ENCODE measurements around the gene ADARB1.

Gene ADARB1

DNA sequence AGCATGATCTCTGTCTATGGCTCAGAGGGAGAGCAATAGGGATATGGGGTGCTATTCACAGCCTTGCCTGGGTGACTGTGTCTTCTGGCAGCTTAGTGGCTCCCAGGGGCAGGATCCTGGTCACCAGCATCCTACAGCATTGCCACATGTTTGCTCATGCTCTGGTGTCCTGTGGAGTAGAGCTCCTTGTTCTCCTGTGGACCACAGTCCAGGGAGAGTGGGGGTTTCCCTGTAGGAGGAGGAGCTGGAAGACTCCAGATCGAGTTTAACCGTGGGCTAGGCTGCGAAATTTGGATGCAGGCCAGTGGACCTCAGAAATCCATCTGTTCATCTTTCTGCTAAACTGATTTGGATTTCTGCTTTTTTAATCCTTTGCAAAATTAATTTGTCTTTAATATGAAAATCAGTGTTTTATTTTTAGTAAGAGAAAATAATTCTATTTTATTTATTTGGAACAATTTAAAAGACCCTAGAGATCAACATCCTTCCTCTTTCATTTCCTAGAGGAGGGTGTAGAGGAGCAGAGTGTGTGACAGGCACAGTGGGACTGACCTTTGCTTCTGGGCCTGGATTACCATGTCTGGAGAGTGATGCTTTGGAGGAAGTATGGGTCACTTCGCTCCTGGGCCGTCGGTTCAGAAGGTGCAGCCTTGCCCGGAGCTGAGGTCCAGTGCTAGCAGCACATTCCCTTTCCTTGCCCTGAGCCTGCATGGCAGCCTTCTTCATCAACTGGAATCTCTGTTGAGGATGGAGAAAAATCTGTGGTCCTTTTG, 17.4 kb downstream of the ADARB1 start:
- in situ Hi-C loops (cut with HindIII; ENCODE audit: low sequenced_read_pairs), result no loop called here

DNA sequence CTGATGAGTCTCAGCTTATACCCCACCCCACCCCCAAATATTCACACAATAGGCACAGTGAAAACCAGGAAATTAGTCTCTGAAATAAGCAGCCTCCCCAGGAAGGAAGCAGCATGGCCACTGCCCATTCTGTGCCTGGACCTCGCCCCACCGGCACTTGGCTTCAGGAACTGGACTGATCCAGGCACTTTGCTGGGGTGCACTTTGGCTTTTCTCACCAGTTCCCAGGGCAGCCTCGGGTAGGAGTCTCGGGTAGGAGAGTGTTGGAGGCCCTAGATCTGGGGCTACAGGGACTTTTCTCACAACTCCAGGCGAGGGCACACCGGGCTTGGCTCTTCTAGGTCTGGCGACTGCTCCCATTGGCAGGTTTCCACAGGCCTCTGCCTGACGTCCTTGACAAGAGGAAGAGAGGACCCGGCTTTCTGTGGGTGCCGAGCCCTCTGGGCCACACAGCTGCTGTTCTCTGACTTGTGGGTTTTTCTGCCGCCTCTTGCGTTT, 18.7 kb downstream of the ADARB1 start:
- in situ Hi-C loops (cut with HindIII; ENCODE audit: low sequenced_read_pairs), result no loop called here

DNA sequence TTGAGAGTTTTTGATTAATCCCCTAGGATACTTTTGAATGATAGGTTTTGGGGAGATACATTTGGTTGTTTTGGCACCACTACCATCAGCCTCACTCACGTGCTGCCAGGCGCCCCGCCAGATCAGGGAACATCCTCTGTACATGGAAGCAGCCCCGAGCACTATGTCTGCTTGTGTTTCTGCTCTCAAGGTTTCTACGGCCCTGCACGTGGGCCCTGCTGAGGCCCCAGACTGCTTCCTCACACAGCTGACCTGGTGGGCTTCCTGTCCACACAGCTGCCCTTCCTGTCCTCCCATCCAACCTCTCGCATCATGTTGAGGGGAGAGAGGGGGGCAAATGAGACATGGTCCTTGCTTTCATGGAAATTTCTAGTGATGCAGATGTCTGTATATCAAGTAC, 20.0 kb downstream of the ADARB1 start:
- in situ Hi-C loops (cut with HindIII; ENCODE audit: low sequenced_read_pairs), result no loop called here

DNA sequence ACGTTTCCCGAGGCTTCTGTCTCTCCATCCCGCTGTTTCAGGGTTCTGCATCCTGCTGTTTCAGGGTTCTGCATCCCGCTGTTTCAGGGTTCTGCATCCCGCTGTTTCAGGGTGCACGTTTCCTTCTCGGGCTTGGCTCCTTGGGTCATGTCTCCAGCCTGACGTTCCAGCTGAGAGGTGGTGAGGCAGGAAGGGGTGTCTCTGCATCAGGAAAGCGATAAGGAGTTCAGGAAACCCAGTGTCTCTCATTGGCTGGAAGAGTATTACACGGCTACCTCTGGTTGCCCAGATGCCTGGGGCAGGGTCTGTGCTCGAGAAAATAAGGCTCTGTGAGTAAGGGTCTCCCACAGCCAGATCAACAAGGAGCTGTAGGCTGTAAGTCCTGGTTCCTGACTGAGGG, 21.1 kb downstream of the ADARB1 start:
- in situ Hi-C loops (cut with HindIII; ENCODE audit: low sequenced_read_pairs), result no loop called here

DNA sequence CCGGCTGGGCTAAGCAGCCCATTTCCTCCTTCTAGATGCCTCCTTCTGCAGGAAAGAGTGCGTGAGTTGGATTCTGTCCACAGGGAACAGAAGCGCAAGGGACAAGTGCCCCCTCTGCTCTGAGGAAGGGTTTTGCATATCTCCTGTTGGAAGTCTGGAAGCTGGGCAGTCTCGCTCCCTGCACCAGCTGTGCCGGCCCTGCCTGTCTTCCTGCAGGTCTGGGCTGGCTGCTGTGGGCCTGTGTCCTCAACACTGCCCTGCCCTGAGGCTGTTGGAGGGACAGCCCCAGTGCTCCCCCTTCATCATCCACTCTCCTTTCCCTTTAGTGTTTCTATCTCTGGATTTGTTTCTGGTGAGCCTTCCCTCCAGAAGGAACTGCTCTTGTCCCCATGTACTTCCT, 21.8 kb downstream of the ADARB1 start:
- in situ Hi-C loops (cut with HindIII; ENCODE audit: low sequenced_read_pairs), result no loop called here

DNA sequence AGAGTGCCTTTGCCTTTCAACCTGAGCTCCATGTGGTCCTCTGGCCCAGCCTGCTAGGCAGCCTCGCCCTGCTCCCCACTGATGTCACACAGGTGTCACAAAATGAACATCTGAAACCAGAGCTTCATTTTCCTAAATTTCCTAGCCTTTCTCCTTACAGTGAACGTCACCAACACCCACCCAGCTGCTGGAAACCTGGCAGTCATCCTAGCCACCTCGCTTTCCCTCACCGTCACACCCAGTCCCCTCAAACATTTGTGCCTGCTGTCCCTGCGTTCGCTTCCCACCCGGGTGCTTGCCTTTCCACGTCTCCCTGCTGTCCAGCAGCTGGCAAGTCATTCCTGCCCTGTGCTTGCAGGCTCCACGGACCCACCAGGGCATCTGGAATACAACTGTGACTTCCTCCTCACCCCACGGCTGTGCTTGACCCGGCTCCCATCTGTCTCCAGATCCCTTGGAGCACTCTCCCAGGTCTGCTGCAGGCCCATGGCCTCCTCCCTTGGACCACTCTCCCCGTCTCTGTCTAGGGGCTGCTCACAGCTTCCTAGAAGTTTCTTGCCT, 23.5 kb downstream of the ADARB1 start:
- in situ Hi-C loops (cut with HindIII; ENCODE audit: low sequenced_read_pairs), result no loop called here

DNA sequence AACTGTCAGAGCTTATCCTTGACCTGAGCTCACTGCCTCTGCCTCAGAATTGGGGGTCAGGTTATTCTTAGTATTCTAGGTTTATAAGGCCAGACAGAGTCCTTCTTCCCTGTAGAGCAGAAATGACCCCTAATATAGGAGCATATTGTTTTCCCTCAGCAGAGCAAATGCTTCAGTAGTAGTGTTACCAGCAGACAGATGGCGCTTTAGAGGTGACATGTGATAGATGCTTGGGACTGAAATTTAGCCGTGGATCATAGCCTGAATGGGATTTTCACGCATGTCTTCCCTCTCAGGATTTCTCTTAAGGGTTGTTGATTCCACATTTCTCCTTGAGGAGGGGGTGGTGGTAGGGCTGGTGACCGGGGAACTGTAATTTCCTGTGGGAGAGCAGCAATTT, 24.5 kb downstream of the ADARB1 start:
- in situ Hi-C loops (cut with HindIII; ENCODE audit: low sequenced_read_pairs), result no loop called here

DNA sequence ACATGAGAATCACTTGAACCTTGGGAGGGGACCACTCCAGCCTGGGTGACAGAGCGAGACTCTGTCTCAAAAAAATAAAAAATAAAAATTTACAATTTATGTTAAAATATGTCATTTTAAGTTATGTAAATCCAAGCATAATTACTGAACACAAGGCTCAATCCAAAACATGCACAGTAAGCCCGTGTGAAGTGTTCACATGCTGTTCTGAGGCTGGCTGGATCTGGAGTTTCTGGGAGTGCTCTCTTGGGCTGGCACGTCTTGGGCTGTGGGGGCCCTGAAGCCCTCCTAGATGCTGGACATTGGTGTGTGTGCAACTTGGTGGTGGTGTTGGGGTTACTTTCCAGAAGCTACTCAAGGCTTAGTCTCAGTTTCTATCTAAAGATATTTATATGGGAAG, 25.2 kb downstream of the ADARB1 start:
- in situ Hi-C loops (cut with HindIII; ENCODE audit: low sequenced_read_pairs), result no loop called here

DNA sequence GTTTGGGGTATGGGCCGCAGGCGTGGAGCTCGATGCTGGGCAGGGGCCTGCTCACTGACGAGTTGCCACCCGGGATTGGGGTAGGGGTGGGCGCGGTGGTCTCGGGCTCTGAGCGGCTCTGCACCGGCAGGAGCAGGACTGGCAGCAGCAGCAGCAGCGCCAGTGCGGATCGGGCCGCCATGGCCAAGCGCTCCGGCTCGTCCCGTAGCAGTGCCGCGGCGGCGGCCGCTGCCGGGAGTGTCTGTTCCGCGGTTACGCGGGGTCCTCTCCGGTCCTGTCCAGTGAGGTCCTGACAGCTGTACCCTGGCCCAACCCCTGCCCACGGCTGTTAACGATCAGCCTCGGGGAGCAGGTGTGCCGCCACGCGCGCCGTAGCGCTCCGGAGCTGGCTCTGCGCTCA, 26.5 kb downstream of the ADARB1 start:
- in situ Hi-C loops (cut with HindIII; ENCODE audit: low sequenced_read_pairs), result no loop called here

DNA sequence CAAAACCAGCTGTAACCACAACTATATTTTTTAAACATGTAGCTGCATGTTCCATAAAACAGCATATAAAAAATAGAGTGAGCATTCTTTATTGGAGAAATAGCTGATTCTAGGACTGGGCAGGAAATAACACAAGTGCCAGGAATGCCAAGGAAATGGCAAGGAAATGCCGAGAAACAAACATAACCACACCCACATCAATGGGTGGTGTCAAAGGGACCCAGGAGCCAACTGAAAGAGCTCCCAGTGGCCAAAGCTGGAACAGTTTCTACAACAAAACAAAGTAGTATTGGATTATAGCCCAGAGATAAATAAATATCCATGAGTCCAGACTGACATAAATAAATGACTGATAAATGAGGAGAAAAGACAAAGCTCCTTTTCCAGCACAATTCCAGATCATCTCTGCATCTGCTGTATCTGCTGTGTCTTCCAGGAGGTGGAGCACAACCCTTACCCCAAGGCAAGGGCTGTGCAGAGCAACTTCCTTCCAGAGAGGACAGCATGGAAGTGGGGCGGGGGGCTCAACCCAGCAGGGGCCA, 28.1 kb downstream of the ADARB1 start:
- in situ Hi-C loops (cut with HindIII; ENCODE audit: low sequenced_read_pairs), result no loop called here

DNA sequence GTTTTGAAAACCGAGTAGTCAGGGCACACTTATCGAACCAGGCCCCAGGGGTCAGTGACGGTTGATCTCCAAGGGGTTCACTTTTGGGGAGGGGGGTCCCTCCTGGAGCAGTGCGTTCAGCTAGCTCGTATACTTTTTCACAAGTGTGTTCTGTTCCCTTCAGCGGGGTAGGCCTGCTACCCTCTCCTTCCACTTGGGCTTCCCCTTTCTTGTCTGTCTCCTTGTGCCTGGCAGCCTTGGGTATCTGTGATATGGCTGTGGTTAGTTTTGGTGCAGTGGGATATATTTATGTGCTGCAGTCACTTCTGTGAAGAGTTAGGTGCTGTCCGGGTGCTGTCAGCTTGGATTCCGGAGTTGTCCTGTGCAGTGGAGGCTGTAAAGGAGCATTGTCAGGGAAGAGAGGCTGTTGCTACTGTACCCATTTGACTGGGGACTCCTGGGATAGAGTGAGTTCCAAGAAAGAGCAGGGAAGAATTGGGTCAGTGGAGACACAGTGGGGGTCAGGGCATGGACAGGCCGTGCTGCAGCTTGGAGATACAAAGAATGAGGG, 29.7 kb downstream of the ADARB1 start:
- in situ Hi-C loops (cut with HindIII; ENCODE audit: low sequenced_read_pairs), result no loop called here

DNA sequence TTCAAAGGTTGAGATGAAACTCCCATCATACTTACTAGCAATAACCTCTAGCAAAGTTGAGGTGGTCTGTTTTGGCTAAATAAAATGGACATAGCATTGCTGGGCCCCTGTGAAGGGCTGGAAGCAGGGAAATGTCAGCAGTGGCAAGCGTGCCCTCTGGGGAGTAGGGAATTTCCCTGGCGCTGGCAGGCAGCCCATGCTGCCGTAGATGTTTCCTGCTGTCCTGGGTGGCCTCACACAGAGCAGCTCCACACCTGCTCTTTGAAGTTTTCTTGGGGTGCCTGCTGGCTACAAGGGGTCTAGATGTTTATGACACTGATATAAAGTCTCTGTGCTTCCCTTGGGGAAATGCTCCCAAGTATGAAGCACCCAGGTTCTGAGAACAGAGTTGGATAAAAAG, 30.2 kb downstream of the ADARB1 start:
- in situ Hi-C loops (cut with HindIII; ENCODE audit: low sequenced_read_pairs), result no loop called here

DNA sequence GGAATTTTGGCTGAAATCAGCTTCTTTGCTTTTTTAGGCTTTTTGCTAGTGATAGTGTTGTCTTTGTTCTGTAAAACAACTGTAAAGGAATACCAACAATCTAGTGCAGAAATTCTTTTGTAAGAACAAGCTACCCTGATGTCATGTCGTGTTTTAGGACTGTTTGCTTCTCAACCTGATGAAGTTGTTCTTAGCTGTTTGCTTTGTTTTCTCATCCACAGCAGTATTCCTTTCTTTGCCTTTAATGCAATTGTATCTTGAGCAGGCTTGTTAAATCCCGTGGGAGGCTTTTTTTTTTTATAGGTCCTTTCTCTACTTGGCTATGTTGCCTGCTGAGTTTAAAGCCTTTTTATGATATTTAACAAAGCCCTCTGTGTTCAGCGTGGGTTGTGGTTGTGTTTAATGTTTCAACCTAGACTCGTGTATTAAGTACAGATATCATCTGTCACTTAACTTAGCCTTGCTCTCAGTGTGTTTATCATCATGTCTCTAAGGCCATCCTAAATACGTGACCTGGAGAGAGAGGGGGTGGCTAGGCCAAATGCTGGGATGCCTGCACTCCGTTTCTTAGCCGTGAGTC, 31.6 kb downstream of the ADARB1 start:
- in situ Hi-C loops (cut with HindIII; ENCODE audit: low sequenced_read_pairs), result no loop called here

DNA sequence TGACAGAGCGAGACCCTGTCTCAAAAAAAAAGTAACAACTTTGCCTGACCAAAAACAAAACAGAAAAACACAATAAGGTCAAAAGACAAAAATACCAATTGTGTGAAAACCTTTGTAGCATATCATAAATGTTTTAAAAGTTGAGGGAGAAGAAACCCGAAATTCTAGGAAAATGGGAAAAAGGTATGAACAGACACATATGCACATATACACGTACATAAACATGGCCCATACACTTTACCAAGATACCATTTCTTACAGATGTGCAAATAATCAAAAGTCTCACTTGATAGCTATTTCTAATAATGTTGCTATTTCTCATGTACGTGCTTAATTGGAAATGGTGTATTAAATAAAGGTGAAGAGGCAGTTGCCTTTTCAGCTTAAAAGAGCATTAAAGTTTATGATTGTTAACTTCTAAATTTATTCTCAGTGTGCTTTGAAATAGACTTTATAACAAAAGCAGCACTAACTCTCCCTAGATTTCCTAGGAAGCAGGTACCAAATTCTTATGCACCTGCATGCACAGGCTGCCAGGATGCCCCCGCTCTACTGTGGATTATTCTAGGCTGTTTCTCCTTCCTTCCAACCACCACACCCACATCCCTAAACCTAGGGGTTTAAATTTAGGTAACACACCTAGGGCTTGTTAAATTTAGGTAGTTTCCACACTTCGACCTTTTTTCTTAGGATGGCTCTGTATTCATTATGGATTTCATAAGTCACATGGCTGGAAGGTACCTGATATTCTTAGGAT, 33.8 kb downstream of the ADARB1 start:
- in situ Hi-C loops (cut with HindIII; ENCODE audit: low sequenced_read_pairs), result no loop called here

DNA sequence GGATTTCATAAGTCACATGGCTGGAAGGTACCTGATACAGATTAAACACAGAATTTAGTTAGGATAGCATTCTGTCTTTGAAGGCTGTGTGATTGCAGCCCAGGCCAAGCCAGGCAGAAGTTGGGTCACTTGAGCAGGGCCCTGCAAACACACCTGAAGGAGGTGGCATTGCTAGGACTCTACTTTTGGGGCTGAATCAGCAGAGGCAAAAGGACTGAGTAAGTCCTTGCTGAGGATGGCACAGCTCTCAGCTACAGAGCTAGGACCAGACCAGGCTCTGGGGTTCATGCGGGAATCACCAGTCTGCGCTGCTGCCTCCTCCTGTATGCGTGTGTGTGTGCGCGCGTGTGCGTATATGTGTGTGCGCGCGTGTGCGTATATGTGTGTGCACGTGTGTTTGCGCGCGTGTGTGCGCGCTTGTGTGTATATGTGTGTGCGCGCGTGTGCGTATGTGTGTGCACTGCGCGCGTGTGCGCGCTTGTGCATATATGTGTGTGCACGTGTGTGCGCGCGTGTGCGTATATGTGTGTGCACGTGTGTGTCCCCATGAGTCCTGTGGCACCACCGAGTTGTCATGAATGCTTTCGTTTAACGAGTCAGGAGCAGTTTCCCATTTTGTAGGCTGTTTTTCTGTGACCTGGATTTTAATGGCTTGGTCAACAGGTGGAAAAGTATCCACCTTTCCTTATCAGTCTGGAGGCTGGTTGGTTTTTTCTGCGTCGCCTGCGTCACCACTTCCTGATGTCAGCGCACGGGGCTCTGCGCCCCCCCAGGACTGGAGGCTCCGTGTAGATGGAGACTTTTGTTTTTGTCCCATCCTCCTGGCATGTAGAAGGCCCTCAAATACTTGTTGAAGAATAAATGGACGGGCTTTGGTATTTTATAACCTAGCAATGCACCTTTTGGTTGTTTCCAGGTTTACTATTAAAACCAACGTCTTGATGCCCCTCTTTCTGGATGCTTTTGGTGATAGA, 34.7 kb downstream of the ADARB1 start:
- in situ Hi-C loops (cut with HindIII; ENCODE audit: low sequenced_read_pairs), result no loop called here

DNA sequence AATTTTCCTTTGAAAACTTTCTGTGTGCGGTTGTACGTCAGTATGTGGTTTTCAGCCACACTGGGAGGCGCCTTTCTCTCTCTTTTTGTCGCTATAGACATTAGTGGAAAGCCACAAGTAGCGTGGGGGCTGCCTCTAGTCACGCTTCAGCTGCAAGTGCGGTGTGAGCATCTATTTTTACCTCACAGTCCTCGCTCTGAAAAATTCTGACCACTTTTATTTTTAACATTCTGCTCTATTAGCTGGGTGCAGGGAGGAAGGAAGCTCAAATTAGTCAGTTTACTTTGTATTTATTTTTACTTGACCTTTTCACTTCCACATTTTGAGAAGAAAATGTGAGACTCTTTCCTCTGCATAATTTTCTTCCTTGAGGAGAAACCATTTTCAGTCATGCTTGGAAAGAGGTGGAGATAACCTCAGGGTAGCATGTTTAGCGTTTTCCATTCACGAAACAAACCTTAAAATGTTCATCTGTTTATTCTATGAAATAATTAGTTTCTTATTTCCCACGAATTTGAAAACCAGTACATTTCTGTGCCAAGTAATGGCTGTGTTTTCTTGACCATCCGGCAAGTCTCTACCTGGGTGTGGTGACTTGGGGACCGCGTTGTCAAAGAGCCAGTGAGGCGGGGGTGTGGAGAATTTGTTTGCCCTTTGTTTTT, 35.6 kb downstream of the ADARB1 start:
- in situ Hi-C loops (cut with HindIII; ENCODE audit: low sequenced_read_pairs), result no loop called here

DNA sequence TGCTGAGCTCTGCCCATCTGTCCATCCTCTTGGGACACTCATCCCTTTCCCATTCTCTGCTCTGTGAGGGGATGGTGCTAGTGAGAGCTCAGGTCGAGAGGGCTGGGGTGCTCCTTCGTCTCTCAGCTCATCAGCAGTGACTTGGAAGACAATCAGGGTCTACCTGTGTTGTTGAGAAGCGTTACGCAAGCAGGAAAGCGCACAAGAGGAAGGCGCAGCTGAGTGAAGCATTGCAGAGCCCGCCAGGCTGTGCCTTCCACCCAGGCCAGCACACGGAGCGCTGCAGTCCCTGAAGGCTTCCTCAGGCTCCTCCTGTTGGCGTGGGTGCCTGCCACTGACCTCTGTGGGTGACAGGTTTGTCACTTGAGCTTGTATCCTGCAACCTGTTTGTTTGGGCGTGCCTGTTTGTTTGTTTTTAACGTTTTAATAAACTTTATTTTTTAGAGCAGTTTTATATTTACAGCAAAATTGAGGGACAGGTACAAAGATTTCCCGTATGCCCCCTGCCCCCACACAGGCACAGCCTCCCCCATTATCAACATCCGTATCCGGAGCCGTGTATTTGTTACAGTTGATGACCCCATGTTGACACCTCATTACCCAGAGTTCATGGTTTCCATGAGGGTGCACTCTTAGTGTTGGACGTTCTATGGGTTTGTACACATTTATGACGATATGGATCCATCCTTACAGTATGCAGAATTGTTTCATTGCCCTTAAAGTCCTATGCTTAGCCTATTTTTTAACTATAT, 36.7 kb downstream of the ADARB1 start:
- in situ Hi-C loops (cut with HindIII; ENCODE audit: low sequenced_read_pairs), result no loop called here

DNA sequence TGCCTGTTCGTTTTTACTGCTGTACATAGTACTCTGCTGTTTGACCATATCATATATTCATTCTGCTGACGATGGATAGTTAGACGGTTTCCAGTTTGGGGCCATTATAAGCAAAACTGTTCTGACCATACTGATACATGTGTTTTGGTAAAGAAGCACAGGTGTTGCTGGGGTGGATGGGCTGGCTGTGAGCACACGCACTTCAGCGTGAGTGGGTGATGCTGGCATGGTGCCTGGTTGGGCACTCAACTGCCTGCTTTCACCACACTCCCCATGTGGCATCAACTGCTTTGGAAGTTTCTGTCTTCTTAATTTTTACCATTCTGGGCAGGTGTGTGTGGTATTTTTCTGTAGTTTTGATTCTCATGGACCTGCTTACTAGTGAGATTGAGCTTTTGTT, 37.3 kb downstream of the ADARB1 start:
- in situ Hi-C loops (cut with HindIII; ENCODE audit: low sequenced_read_pairs), result no loop called here

DNA sequence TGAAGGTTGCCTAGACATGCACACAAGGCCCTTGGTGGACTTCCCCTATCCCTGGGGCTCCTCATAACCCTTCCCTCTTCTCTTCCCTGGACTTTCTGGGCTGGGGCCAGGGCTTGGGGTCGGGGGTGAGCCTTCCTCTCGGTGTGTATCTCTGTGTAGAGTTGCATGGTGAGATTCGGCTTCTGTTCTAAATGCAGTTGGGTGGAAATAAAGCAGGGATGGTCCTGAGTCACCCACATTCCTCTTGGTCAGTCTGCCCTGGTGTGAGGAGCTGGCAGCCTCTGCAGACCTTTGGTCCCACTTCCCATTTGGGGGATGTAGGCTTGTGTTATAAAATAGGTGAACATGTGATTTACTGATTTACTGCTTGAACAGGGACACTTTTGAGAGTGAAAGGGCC, 38.0 kb downstream of the ADARB1 start:
- in situ Hi-C loops (cut with HindIII; ENCODE audit: low sequenced_read_pairs), result no loop called here

Measured in endothelial cell of hepatic sinusoid (primary cell).